SU-DHL-6 (cell line): Measurements from ENCODE around the gene OR4E1.

Experiments
- H2AFZ ChIP-seq: fragments of 200-600 bp; sonication (generic); 2 replicates; pipeline ENCODE4 v1.6.1; 2014; ENCODE audit warnings: low read depth, mild to moderate bottlenecking, moderate library complexity, mixed read lengths, antibody characterized with exemption, low read length; ENCODE audit not compliant: severe bottlenecking
- H3F3A ChIP-seq: fragments of 200-600 bp; shearing (Covaris generic); 2 replicates; pipeline ENCODE4 v1.6.0; 2016; ENCODE audit warnings: antibody characterized with exemption, mild to moderate bottlenecking; ENCODE audit not compliant: insufficient read depth
- H3K27ac ChIP-seq: fragments of 200-600 bp; sonication (generic); 2 replicates; pipeline ENCODE4 v1.5.1; 2016; ENCODE audit warnings: low read depth, mild to moderate bottlenecking, low read length, moderate library complexity, mixed read lengths
- H3K27me3 ChIP-seq: fragments of 200-600 bp; sonication (generic), shearing (Covaris generic); 2 replicates; pipeline ENCODE4 v1.6.0; 2014; ENCODE audit warnings: mild to moderate bottlenecking, low read length
- H3K36me3 ChIP-seq: fragments of 200-600 bp; sonication (generic); 2 replicates; pipeline ENCODE4 v1.6.1; 2014; ENCODE audit warnings: mild to moderate bottlenecking, low read length, mixed read lengths
- H3K4me2 ChIP-seq: fragments of 300-600, 200-600 bp; shearing (Covaris generic), sonication (generic); 2 replicates; pipeline ENCODE4 v1.6.0; 2014; ENCODE audit warnings: low read length, low read depth, mild to moderate bottlenecking; ENCODE audit not compliant: poor library complexity, severe bottlenecking
- H3K4me3 ChIP-seq: fragments of 200-600 bp; sonication (generic); 2 replicates; pipeline ENCODE4 v1.5.1; 2014; ENCODE audit warnings: antibody characterized with exemption, low read length, mild to moderate bottlenecking, mixed read lengths; ENCODE audit not compliant: insufficient read depth, poor library complexity, severe bottlenecking
- H3K79me2 ChIP-seq: fragments of 200-600 bp; sonication (generic); 2 replicates; pipeline ENCODE4 v1.6.1; 2014; ENCODE audit warnings: mild to moderate bottlenecking, low read length, moderate library complexity; ENCODE audit not compliant: insufficient read depth
- H3K9ac ChIP-seq: fragments of 200-600 bp; sonication (generic); 2 replicates; pipeline ENCODE4 v1.7.0; 2014; ENCODE audit warnings: mild to moderate bottlenecking, low read length
- H3K9me2 ChIP-seq: fragments of 200-600 bp; sonication (generic); replicated peaks from 2 replicates; pipeline ENCODE4 v1.6.1; 2014; ENCODE audit warnings: low read length; ENCODE audit not compliant: insufficient read depth
- H3K9me3 ChIP-seq: fragments of 200-600 bp; sonication (generic); 2 replicates; pipeline ENCODE4 v1.6.1; 2014; ENCODE audit warnings: low read length, mixed read lengths; ENCODE audit not compliant: insufficient read depth
- H4K20me1 ChIP-seq: fragments of 200-600 bp; sonication (generic); 2 replicates; pipeline ENCODE4 v1.6.1; 2014; ENCODE audit warnings: low read depth, mild to moderate bottlenecking, antibody characterized with exemption, low read length, moderate library complexity, mixed read lengths
- EZH2phosphoT487 ChIP-seq: fragments of 200-600 bp; sonication (generic), shearing (Covaris generic); conservative IDR thresholded peaks from 2 replicates; pipeline ENCODE4 v1.6.1; 2018; ENCODE audit warnings: mild to moderate bottlenecking, antibody characterized with exemption, low read length, moderate library complexity, mixed read lengths
- TF ChIP-seq, protein P1 (sequence below): fragments of 200-600 bp; sonication (generic); IDR thresholded peaks from one replicate; pipeline ENCODE4 v1.5.1; 2017; ENCODE audit warnings: antibody characterized with exemption, mild to moderate bottlenecking, low read length, moderate library complexity; ENCODE audit not compliant: insufficient read depth, poor library complexity, severe bottlenecking

The OR4E1 gene

DNA sequence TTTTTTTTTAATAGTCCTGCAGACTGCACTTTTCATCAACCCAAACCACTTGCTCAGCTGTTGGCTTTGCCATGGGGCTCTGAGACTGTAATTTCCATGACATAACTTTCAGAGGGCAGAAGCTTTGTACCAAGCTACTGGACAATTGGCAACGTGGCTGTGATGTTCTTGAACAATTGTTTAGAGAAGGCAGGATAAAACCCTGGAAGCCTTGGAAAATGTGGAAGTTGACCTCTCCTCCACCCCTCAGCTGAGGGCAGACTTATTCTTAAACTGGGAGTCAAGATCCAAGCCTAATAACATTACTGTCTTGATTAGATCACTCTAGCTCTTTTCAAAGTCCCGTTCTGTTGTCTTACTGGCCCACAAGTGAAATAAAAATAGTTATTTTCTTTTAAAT, 2.2 kb downstream of the OR4E1 start:
- TF ChIP-seq, protein P1, sequence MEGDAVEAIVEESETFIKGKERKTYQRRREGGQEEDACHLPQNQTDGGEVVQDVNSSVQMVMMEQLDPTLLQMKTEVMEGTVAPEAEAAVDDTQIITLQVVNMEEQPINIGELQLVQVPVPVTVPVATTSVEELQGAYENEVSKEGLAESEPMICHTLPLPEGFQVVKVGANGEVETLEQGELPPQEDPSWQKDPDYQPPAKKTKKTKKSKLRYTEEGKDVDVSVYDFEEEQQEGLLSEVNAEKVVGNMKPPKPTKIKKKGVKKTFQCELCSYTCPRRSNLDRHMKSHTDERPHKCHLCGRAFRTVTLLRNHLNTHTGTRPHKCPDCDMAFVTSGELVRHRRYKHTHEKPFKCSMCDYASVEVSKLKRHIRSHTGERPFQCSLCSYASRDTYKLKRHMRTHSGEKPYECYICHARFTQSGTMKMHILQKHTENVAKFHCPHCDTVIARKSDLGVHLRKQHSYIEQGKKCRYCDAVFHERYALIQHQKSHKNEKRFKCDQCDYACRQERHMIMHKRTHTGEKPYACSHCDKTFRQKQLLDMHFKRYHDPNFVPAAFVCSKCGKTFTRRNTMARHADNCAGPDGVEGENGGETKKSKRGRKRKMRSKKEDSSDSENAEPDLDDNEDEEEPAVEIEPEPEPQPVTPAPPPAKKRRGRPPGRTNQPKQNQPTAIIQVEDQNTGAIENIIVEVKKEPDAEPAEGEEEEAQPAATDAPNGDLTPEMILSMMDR, result no peak
- no peak for TF ChIP-seq EZH2phosphoT487
- no peaks in the 10 kb centered on the region for H4K20me1 ChIP-seq
- H3K79me2 ChIP-seq, result no peaks in the 10 kb centered on the region
- no peak overlapping the region for H3K4me2 ChIP-seq
- H3F3A ChIP-seq, result no peaks in the 10 kb centered on the region
- H3K36me3 ChIP-seq, result 0 out of 2 replicates have a peak, but pooled peaks cover 3% of the 10 kb centered on the region
- H3K27ac ChIP-seq, result no peak overlapping the region
- no peaks in the 10 kb centered on the region for H3K27me3 ChIP-seq
- H3K9ac ChIP-seq, result no peak overlapping the region
- H3K9me2 ChIP-seq, result no peaks in the 10 kb centered on the region
- no peak overlapping the region for H3K4me3 ChIP-seq
- H3K9me3 ChIP-seq, result peaks cover 10% of the 10 kb centered on the region; the same call in 1 of the 2 replicates
- H2AFZ ChIP-seq, result no peak overlapping the region

DNA sequence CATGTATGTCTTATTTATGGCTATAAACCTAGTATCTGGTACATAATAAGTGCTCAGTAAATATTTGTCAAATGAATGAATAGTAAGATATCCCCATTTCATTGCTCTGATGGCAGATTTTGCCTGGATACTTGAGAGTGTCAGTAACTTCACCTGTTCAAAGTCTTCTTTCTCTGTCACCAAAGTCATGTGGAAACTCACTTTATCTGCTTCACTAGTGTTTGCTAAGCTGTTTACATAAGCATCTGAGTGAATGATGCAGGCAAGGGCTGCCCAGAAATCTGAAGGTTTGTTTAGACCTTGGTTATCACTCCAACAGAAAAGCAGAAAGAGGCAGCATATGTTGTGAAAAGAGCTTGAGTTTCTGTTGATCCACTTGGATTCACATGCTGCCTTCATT, 4.3 kb downstream of the OR4E1 start:
- no peak overlapping the region for H2AFZ ChIP-seq
- TF ChIP-seq EZH2phosphoT487, result no peak
- TF ChIP-seq, protein P1, result no peak
- no peaks in the 10 kb centered on the region for H3K79me2 ChIP-seq
- no peak overlapping the region for H3K9ac ChIP-seq
- H3K4me2 ChIP-seq, result no peak overlapping the region
- no peaks in the 10 kb centered on the region for H3K36me3 ChIP-seq
- H3K9me3 ChIP-seq, result no peaks in the 10 kb centered on the region
- H3K9me2 ChIP-seq, result no peaks in the 10 kb centered on the region
- no peak overlapping the region for H3K4me3 ChIP-seq
- no peaks in the 10 kb centered on the region for H4K20me1 ChIP-seq
- no peaks in the 10 kb centered on the region for H3F3A ChIP-seq
- no peaks in the 10 kb centered on the region for H3K27me3 ChIP-seq
- no peak overlapping the region for H3K27ac ChIP-seq

DNA sequence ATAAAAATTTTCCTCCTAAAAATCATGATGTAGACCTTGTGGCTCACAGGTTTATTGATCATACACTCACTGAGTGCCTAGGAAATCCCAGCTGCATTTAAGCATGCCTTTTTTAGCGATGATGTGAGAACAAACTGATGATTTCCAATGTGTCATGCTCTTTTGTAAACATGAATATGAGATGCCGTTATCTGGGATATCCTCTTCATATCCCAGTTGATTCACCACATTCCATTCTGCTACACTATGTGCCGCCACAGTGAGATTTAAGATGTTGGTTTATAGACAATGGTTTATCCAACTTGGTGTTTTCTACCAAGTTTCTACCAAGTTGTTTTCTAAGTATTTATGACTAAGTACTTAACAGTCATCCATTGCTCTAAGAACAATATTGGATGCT, 5.2 kb downstream of the OR4E1 start:
- Histone ChIP-seq H3K9ac (no peak overlapping the region), H2AFZ (no peak overlapping the region), H3K27me3 (no peaks in the 10 kb centered on the region), H4K20me1 (no peaks in the 10 kb centered on the region), H3K4me2 (no peak overlapping the region), H3K27ac (no peak overlapping the region), H3K4me3 (no peak overlapping the region), H3K36me3 (no peaks in the 10 kb centered on the region), H3F3A (no peaks in the 10 kb centered on the region), H3K9me2 (no peaks in the 10 kb centered on the region), H3K79me2 (no peaks in the 10 kb centered on the region), H3K9me3 (no peaks in the 10 kb centered on the region)
- no peak for TF ChIP-seq EZH2phosphoT487
- TF ChIP-seq, protein P1, result no peak
